Activated T-helper 2 cell treated with anti-CD3 and anti-CD28 coated beads, Interferon-gamma antibody, Interleukin-2, Interleukin-4, amounts not matched to agents 10 μg/mL and 5 μg/mL and 100 μg/mL, durations not matched to agents 14 hours and 24 hours and 36 hours (primary cell): ENCODE data around the gene SERINC4. TPM values are rescaled to one million over a fixed set of nuclear protein-coding genes. Genes with fewer than 3 reads are reported as not detected.
"Not testable (repeated sequence)": the region's sequence is repeated elsewhere in the genome, so short reads cannot be mapped to it uniquely, and the experiment has no call there.

Experiments
- DNase-seq: peaks from one replicate; pipeline ENCODE4 v3.0.0; 2021; ENCODE audit warnings: low spot score
- H3K27ac Mint-ChIP-seq: one replicate; pipeline ENCODE4 v1.8.0; 2021; ENCODE audit warnings: mixed read lengths
- H3K27me3 Mint-ChIP-seq: one replicate; pipeline ENCODE4 v1.8.0; 2021; ENCODE audit warnings: low read depth, mixed read lengths
- H3K36me3 Mint-ChIP-seq: one replicate; pipeline ENCODE4 v1.8.0; 2021; ENCODE audit warnings: low read depth, mixed read lengths
- H3K4me1 Mint-ChIP-seq: one replicate; pipeline ENCODE4 v1.8.0; 2021; ENCODE audit warnings: low read depth, mixed read lengths
- H3K4me3 Mint-ChIP-seq: one replicate; pipeline ENCODE4 v1.8.0; 2021; ENCODE audit warnings: low read depth, mild to moderate bottlenecking, moderate library complexity, mixed read lengths
- H3K9me3 Mint-ChIP-seq: one replicate; pipeline ENCODE4 v1.8.0; 2021; ENCODE audit warnings: mixed read lengths
- intact Hi-C: fragments of 100-400 bp; cut with micrococcal nuclease; formaldehyde crosslinking; loops from one replicate; pipeline ENCODE4 v1.15.1; 2023
- total RNA-seq: library from RNA; stranded (reverse); gene quantifications from 2 replicates; pipeline ENCODE4 v1.2.3, GENCODE V29; 2022

The SERINC4 gene
- total RNA-seq, 1 donor from 2014 or later: 0.57 TPM

- Mint-ChIP-seq H3K27ac (no peak overlapping the region), H3K36me3 (peaks cover 36% of the 10 kb centered on the region), H3K27me3 (no peaks in the 10 kb centered on the region), H3K9me3 (no peaks in the 10 kb centered on the region), H3K4me1 (peaks cover 20% of the 10 kb centered on the region), H3K4me3 (peak overlapping the region; percentile 44)
- no peak for DNase-seq
- intact Hi-C loops: loop anchor here (10.0 kb wide), 2 partner anchors 713 to 903 kb away; partner anchors contain the start of gene EIF3J
Measured at GRCh38 chr15:43821505-43821904, 21.5 kb upstream of the SERINC4 start.

GRCh38 chr15:43815064-43815463, 15.0 kb upstream of the SERINC4 start:
- H3K27me3 Mint-ChIP-seq, H3K27ac Mint-ChIP-seq, DNase-seq, intact Hi-C loops, H3K4me1 Mint-ChIP-seq, H3K9me3 Mint-ChIP-seq, H3K4me3 Mint-ChIP-seq: not testable (repeated sequence)
- peaks cover 62% of the 10 kb centered on the region for H3K36me3 Mint-ChIP-seq

DNA sequence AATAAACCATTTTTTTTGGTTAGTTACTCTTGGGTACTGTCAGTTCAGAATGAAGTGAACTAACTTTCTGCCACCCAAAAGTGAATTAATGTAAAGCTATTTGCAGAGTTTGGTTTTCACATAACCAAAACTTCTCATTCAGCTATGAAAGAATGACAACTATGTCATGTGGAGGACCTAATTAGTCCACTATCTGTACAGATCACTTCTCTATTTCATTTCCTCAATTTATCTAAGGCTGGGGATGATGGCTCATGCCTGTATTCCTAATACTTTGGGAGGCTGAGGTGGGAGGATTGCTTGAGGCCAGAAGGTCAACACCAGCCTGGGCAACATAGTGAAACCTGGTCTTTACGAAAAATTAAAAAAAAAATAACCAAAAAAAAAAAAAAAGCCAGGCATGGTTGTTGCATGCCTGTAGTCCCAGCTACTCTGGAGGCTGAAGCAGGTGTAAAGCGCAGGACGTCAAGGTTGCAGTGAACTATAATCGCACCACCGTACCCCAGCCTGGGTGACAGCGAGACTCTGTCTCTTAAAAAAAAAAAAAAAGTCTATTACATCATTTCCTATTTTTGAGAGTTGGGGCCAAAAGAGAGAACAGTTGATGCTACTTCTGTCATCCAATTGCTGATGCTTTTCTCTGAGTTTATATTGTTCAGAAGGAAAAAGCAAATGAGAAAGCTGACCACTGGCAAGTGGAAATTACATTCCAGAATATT, 9.1 kb upstream of the SERINC4 start:
- Mint-ChIP-seq H3K9me3 (no peaks in the 10 kb centered on the region), H3K27ac (no peak overlapping the region), H3K4me1 (peaks cover 3% of the 10 kb centered on the region), H3K36me3 (peaks cover 76% of the 10 kb centered on the region), H3K27me3 (no peaks in the 10 kb centered on the region), H3K4me3 (no peak overlapping the region)
- intact Hi-C loops: no loop called here
- no peak for DNase-seq

DNA sequence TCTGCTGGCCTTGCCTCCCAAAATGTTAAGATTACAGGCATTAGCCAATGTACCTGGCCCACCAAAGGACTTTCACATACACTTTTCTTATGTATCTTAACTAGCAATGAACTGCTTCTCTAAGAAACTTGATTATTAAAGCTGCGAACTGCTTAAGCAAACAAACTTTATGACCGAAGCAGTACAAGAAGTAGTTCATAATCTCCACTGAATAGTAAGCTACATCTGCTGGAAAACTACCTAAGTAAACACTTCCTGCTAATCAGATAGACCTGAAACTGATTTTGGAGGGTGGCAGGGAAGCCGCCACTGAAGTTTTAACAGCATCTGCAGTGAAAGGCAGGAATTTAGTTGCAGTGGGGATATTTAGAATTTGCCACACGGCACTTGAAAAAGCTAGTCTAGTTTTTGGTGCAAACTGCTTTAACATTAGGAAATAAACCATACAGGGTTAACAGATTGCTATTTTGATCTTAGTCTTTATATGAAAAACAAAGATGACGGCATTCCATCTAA, 8.5 kb upstream of the SERINC4 start:
- Mint-ChIP-seq H3K27me3 (no peaks in the 10 kb centered on the region), H3K9me3 (no peaks in the 10 kb centered on the region), H3K4me3 (no peak overlapping the region), H3K4me1 (peaks cover 3% of the 10 kb centered on the region), H3K27ac (no peak overlapping the region), H3K36me3 (peaks cover 76% of the 10 kb centered on the region)
- no peak for DNase-seq
- intact Hi-C loops: no loop called here

- H3K27me3 Mint-ChIP-seq, DNase-seq, H3K4me3 Mint-ChIP-seq, H3K9me3 Mint-ChIP-seq, H3K27ac Mint-ChIP-seq, intact Hi-C loops: not testable (repeated sequence)
- H3K4me1 Mint-ChIP-seq: peaks cover 25% of the 10 kb centered on the region
- H3K36me3 Mint-ChIP-seq: peaks cover 80% of the 10 kb centered on the region
Measured at GRCh38 chr15:43802676-43803075, 2.7 kb upstream of the SERINC4 start.

- intact Hi-C loops: loop anchor here (1.0 to 2.0 kb wide), 2 partner anchors 8 to 54 kb away; partner anchors contain the start of genes PDIA3 and SERF2
- Mint-ChIP-seq H3K27ac (peak within 1 kb of the TSS; percentile 97), H3K4me3 (peak within 1 kb of the TSS; percentile 100), H3K4me1 (peaks cover 28% of the 10 kb centered on the region), H3K27me3 (no peaks in the 10 kb centered on the region), H3K36me3 (peaks cover 79% of the 10 kb centered on the region), H3K9me3 (no peaks in the 10 kb centered on the region)
- peak; percentile 88 for DNase-seq
Measured at GRCh38 chr15:43800286-43801141, 494 bp upstream of the SERINC4 start, which contains the start of gene HYPK. Gene HYPK, plus strand, starts transcription at chr15:43800599. Its CDS starts 24 bp downstream, at chr15:43800623.

DNA sequence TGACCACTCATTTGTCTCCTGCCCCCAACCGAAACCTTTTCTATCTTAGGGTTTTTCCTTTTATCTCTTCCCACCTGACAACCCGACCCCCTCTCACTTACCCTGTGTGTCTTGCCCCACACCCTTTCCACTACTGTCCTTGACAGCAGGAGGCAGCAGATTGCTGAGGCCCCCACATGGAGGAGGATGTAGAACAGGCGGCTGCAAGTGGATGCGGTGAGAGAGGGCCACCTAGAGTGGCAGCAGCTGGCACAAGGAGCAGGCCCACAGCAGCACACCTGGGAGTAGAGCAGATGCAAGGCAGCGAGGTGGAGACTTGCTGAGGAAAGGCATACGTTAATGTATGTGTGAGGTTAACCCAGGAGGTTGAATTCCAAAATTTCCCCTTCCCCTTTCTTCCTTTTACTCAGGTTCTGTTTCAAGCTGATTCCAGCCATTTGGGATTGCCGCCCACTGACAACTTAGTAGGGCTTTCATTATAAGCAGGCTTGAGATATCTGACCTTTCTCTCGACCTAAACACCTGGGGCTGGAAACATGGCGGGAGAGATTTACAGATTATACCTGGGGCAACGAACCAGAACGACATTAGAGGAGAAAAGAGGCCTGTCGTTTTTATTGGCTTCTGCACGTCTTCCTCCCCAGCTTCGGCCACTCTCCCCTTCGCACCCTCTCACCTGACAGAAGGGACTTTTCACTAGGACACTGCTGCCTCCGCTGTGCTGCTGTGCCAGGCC, 643 bp downstream of the SERINC4 start:
- H3K36me3 Mint-ChIP-seq: peaks cover 80% of the 10 kb centered on the region
- intact Hi-C loops: no loop called here
- H3K4me3 Mint-ChIP-seq: peak overlapping the region; percentile 30
- H3K27me3 Mint-ChIP-seq: no peaks in the 10 kb centered on the region
- H3K4me1 Mint-ChIP-seq: peaks cover 34% of the 10 kb centered on the region
- H3K27ac Mint-ChIP-seq: peak overlapping the region; percentile 38
- H3K9me3 Mint-ChIP-seq: no peaks in the 10 kb centered on the region
- no peak for DNase-seq

- no peak overlapping the region for H3K4me3 Mint-ChIP-seq
- H3K4me1 Mint-ChIP-seq: peaks cover 44% of the 10 kb centered on the region
- no peaks in the 10 kb centered on the region for H3K27me3 Mint-ChIP-seq
- peak overlapping the region; percentile 5 for H3K27ac Mint-ChIP-seq
- H3K36me3 Mint-ChIP-seq: peaks cover 88% of the 10 kb centered on the region
- intact Hi-C loops: no loop called here
- DNase-seq: no peak
- H3K9me3 Mint-ChIP-seq: no peaks in the 10 kb centered on the region
Measured at GRCh38 chr15:43796566-43796965, 3.5 kb downstream of the SERINC4 start.

- no peak for DNase-seq
- Mint-ChIP-seq H3K4me3 (no peak overlapping the region), H3K36me3 (peaks cover 83% of the 10 kb centered on the region), H3K27me3 (no peaks in the 10 kb centered on the region), H3K27ac (peak overlapping the region; percentile 5), H3K4me1 (peaks cover 41% of the 10 kb centered on the region), H3K9me3 (no peaks in the 10 kb centered on the region)
- intact Hi-C loops: no loop called here
Measured at GRCh38 chr15:43795997-43796396, 4.0 kb downstream of the SERINC4 start.

DNA sequence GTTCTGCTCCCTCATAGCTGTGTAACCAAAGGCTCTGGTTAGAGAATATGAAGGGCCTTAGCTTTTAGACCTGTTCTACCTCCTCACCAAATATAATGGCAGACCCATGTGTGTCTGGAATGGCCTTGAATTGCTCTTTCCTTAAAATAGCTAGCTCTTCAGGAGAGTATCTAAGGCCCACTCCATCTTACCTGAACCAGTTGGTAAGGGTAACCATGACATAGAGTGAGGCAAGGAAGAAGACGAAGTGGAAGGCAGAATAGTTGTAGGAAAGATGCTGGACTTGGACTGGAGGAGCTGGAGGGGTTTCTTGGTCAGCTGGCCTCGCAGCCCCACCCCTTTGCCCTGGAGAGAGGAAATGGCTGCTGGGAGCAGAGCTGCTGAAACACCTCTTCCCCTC, 4.8 kb downstream of the SERINC4 start:
- peaks cover 75% of the 10 kb centered on the region for H3K36me3 Mint-ChIP-seq
- no peak overlapping the region for H3K27ac Mint-ChIP-seq
- intact Hi-C loops: no loop called here
- no peak for DNase-seq
- no peak overlapping the region for H3K4me3 Mint-ChIP-seq
- H3K4me1 Mint-ChIP-seq: peaks cover 39% of the 10 kb centered on the region
- H3K9me3 Mint-ChIP-seq: no peaks in the 10 kb centered on the region
- H3K27me3 Mint-ChIP-seq: no peaks in the 10 kb centered on the region

- H3K36me3 Mint-ChIP-seq: peaks cover 67% of the 10 kb centered on the region
- H3K27me3 Mint-ChIP-seq: no peaks in the 10 kb centered on the region
- no peaks in the 10 kb centered on the region for H3K9me3 Mint-ChIP-seq
- no peak for DNase-seq
- H3K27ac Mint-ChIP-seq: peak overlapping the region; percentile 55
- H3K4me3 Mint-ChIP-seq: peak overlapping the region; percentile 97
- intact Hi-C loops: no loop called here
- peaks cover 32% of the 10 kb centered on the region for H3K4me1 Mint-ChIP-seq
Measured at GRCh38 chr15:43794269-43795037, 5.6 kb downstream of the SERINC4 start.

GRCh38 chr15:43793647-43794046, 6.4 kb downstream of the SERINC4 start:
- H3K27me3 Mint-ChIP-seq: no peaks in the 10 kb centered on the region
- H3K4me1 Mint-ChIP-seq: peaks cover 28% of the 10 kb centered on the region
- no peak for DNase-seq
- peak overlapping the region; percentile 97 for H3K27ac Mint-ChIP-seq
- peaks cover 59% of the 10 kb centered on the region for H3K36me3 Mint-ChIP-seq
- H3K4me3 Mint-ChIP-seq: peak overlapping the region; percentile 97
- no peaks in the 10 kb centered on the region for H3K9me3 Mint-ChIP-seq
- intact Hi-C loops: loop anchor here (2.0 kb wide), 2 partner anchors 17 to 45 kb away; partner anchors contain the start of gene ELL3
